Activated CD4-positive, alpha-beta T cell treated with anti-CD3 and anti-CD28 coated beads, Interleukin-2, amount 10 ng/mL, durations not matched to agents 24 days and 14 days (primary cell): Measurements from ENCODE around the gene REPIN1. TPM values are rescaled to one million over a fixed set of nuclear protein-coding genes. Genes with fewer than 3 reads are reported as not detected.

Experiments used
- DNase-seq: peaks from one replicate; pipeline ENCODE4 v3.0.0; 2022
- H3K27ac Mint-ChIP-seq: one replicate; pipeline ENCODE4 v1.8.0; 2022; ENCODE audit warnings: mild to moderate bottlenecking, mixed read lengths
- H3K27me3 Mint-ChIP-seq: one replicate; pipeline ENCODE4 v1.8.0; 2022; ENCODE audit warnings: mixed read lengths
- H3K36me3 Mint-ChIP-seq: one replicate; pipeline ENCODE4 v1.8.0; 2022; ENCODE audit warnings: low read depth, mild to moderate bottlenecking, mixed read lengths
- H3K4me1 Mint-ChIP-seq: one replicate; pipeline ENCODE4 v1.8.0; 2021; ENCODE audit warnings: mixed read lengths
- H3K4me3 Mint-ChIP-seq: one replicate; pipeline ENCODE4 v1.8.0; 2022; ENCODE audit warnings: mild to moderate bottlenecking, moderate library complexity, mixed read lengths
- H3K9me3 Mint-ChIP-seq: one replicate; pipeline ENCODE4 v1.8.0; 2021; ENCODE audit warnings: mixed read lengths
- intact Hi-C: fragments of 100-400 bp; cut with micrococcal nuclease; formaldehyde crosslinking; loops from one replicate; pipeline ENCODE4 v1.15.1; 2023
- total RNA-seq: library from RNA; stranded (reverse); gene quantifications from 2 replicates; pipeline ENCODE4 v1.2.3, GENCODE V29; 2022

REPIN1 gene
- total RNA-seq, 1 donor from 2014 or later = 79.7 TPM

GRCh38 chr7:150409300-150410030, 40.8 kb downstream of the REPIN1 start:
- H3K4me3 Mint-ChIP-seq = no peak overlapping the region
- peaks cover 21% of the 10 kb centered on the region for H3K4me1 Mint-ChIP-seq
- DNase-seq = no peak
- peak overlapping the region; percentile 68 for H3K27ac Mint-ChIP-seq
- H3K27me3 Mint-ChIP-seq = no peaks in the 10 kb centered on the region
- no peaks in the 10 kb centered on the region for H3K9me3 Mint-ChIP-seq
- intact Hi-C loops = no loop called here
- peaks cover 21% of the 10 kb centered on the region for H3K36me3 Mint-ChIP-seq

DNA sequence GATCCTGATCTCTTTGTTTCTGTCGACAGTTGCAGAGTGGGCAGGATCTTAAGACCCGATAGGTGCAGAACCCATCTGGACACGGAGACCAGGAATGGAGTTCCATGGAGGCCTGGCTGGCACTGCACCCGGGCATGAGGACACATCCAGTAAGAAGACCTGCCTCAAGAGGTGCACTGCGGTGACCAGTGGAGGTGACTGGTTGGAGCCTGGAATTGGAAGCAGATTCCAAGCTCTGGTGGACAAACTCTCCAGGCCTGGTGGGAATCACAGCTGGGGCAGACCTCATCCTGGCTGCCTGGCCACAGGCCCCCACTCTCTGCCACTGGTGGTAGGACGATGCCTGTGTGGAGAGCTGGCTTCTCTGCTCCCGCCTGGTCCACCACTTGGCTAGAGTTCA, 41.5 kb downstream of the REPIN1 start:
- Mint-ChIP-seq H3K27me3 (no peaks in the 10 kb centered on the region), H3K4me3 (no peak overlapping the region), H3K4me1 (peaks cover 19% of the 10 kb centered on the region), H3K27ac (no peak overlapping the region), H3K9me3 (no peaks in the 10 kb centered on the region), H3K36me3 (peaks cover 21% of the 10 kb centered on the region)
- intact Hi-C loops = no loop called here
- no peak for DNase-seq

- Mint-ChIP-seq H3K9me3 (no peaks in the 10 kb centered on the region), H3K36me3 (peaks cover 21% of the 10 kb centered on the region), H3K4me1 (peaks cover 16% of the 10 kb centered on the region), H3K27me3 (no peaks in the 10 kb centered on the region), H3K27ac (peak overlapping the region; percentile 50), H3K4me3 (no peak overlapping the region)
- no peak for DNase-seq
- intact Hi-C loops = no loop called here
Measured at GRCh38 chr7:150410680-150411346, 42.2 kb downstream of the REPIN1 start.

DNA sequence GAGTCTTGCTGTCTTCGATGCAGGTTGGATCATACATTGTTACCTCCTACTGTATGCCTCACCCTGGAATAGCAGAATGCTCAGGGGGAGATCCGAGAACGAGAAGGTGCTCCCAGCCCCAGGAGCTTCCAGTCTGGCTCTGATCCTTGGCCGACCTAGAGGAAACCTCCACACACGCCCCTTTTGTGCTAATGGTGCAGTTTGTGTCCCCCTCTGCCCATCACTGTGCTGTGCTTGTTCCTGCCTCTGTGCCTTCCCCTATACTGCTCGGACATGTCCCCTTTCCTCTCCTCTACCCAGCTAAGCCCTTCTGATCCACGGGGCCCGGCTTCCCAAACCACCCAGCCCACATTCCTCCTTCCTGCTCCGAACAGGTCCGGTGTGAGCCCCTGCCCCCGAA, 43.0 kb downstream of the REPIN1 start:
- Mint-ChIP-seq H3K27ac (no peak overlapping the region), H3K27me3 (no peaks in the 10 kb centered on the region), H3K4me3 (no peak overlapping the region), H3K36me3 (peaks cover 21% of the 10 kb centered on the region), H3K9me3 (no peaks in the 10 kb centered on the region), H3K4me1 (peaks cover 9% of the 10 kb centered on the region)
- no peak for DNase-seq
- intact Hi-C loops = no loop called here

GRCh38 chr7:150412016-150412415, 43.4 kb downstream of the REPIN1 start:
- Mint-ChIP-seq H3K4me3 (no peak overlapping the region), H3K27ac (no peak overlapping the region), H3K4me1 (peaks cover 7% of the 10 kb centered on the region), H3K36me3 (peaks cover 20% of the 10 kb centered on the region), H3K27me3 (no peaks in the 10 kb centered on the region), H3K9me3 (no peaks in the 10 kb centered on the region)
- intact Hi-C loops = no loop called here
- DNase-seq = no peak

GRCh38 chr7:150412518-150413488, 44.2 kb downstream of the REPIN1 start:
- H3K27ac Mint-ChIP-seq = no peak overlapping the region
- H3K36me3 Mint-ChIP-seq = peaks cover 18% of the 10 kb centered on the region
- peaks cover 4% of the 10 kb centered on the region for H3K4me1 Mint-ChIP-seq
- intact Hi-C loops = no loop called here
- H3K9me3 Mint-ChIP-seq = no peaks in the 10 kb centered on the region
- no peak overlapping the region for H3K4me3 Mint-ChIP-seq
- no peak for DNase-seq
- H3K27me3 Mint-ChIP-seq = no peaks in the 10 kb centered on the region

GRCh38 chr7:150413640-150414081, 45.0 kb downstream of the REPIN1 start:
- Mint-ChIP-seq H3K4me1 (peaks cover 2% of the 10 kb centered on the region), H3K27ac (no peak overlapping the region), H3K9me3 (no peaks in the 10 kb centered on the region), H3K4me3 (no peak overlapping the region), H3K36me3 (peaks cover 16% of the 10 kb centered on the region), H3K27me3 (no peaks in the 10 kb centered on the region)
- intact Hi-C loops = no loop called here
- no peak for DNase-seq

- Mint-ChIP-seq H3K4me3 (no peak overlapping the region), H3K9me3 (no peaks in the 10 kb centered on the region), H3K27me3 (no peaks in the 10 kb centered on the region), H3K36me3 (peaks cover 11% of the 10 kb centered on the region), H3K4me1 (no peaks in the 10 kb centered on the region), H3K27ac (no peak overlapping the region)
- no peak for DNase-seq
- intact Hi-C loops = no loop called here
Measured at GRCh38 chr7:150415161-150416153, 46.8 kb downstream of the REPIN1 start.

DNA sequence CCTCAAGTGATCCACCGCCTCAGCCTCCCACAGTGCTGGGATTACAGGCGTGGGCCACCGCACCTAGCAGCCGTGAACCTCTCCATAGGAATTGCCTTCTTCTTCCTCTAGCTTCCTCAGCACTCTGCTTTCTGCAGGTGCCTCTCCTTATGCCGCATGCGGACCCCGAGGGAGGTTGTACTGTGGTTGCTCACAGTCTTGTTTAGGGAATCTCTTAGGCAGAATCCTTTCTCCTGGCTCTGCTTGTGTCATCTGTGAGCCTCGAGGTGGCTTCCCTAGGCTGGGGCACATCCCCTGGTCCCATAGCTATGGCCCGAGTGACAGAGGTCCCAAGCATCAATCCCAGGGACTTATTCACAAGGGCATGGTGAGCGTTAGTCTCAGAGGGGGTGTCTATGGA, 48.6 kb downstream of the REPIN1 start:
- H3K9me3 Mint-ChIP-seq = no peaks in the 10 kb centered on the region
- H3K4me1 Mint-ChIP-seq = peaks cover 5% of the 10 kb centered on the region
- H3K36me3 Mint-ChIP-seq = no peaks in the 10 kb centered on the region
- intact Hi-C loops = no loop called here
- H3K27ac Mint-ChIP-seq = no peak overlapping the region
- no peaks in the 10 kb centered on the region for H3K27me3 Mint-ChIP-seq
- no peak overlapping the region for H3K4me3 Mint-ChIP-seq
- no peak for DNase-seq

DNA sequence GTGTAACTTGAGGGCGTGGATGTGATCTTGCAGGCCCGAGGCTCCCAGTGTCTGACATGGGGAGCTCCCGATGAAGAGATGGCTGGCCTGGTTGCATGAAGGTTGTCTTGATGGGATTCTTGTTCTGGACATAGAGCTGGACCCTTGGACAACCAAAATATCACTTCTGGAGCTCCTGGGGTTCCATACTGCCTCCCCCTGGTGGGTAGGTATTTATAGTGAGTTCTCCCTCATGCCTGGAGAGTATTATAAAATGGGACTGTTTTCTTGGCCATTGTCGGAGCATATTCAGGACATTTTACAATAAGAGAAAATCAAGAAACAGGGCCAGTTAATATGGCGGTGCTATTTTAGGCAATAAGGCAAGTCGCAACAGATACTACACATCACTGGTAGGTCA, 49.2 kb downstream of the REPIN1 start:
- peaks cover 2% of the 10 kb centered on the region for H3K27me3 Mint-ChIP-seq
- H3K4me3 Mint-ChIP-seq = no peak overlapping the region
- DNase-seq = no peak
- no peak overlapping the region for H3K27ac Mint-ChIP-seq
- H3K36me3 Mint-ChIP-seq = no peaks in the 10 kb centered on the region
- intact Hi-C loops = no loop called here
- no peaks in the 10 kb centered on the region for H3K9me3 Mint-ChIP-seq
- peaks cover 5% of the 10 kb centered on the region for H3K4me1 Mint-ChIP-seq

DNA sequence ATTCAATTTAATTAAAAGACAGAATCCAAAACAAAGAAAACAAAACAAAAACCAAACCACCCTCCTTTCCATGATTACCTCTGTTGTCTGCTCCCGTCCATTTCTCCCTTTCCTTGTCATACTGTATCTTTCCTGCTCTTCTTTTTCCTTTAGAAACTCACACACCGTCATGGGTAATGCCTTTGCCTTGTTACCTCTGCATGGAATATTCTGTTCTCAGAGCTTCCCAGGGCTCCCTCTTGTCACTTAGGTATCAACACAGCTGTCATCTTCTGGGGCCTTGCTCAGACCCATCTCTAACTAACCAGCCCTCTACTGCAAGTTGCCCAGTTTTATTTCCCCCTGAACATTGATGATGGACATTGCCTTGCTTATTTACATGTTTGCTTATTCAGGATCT, 51.6 kb downstream of the REPIN1 start:
- intact Hi-C loops = loop anchor here (2.0 to 5.0 kb wide), 2 partner anchors 43 to 133 kb away; partner anchors contain the start of gene ZNF775
- no peak overlapping the region for H3K4me3 Mint-ChIP-seq

DNA sequence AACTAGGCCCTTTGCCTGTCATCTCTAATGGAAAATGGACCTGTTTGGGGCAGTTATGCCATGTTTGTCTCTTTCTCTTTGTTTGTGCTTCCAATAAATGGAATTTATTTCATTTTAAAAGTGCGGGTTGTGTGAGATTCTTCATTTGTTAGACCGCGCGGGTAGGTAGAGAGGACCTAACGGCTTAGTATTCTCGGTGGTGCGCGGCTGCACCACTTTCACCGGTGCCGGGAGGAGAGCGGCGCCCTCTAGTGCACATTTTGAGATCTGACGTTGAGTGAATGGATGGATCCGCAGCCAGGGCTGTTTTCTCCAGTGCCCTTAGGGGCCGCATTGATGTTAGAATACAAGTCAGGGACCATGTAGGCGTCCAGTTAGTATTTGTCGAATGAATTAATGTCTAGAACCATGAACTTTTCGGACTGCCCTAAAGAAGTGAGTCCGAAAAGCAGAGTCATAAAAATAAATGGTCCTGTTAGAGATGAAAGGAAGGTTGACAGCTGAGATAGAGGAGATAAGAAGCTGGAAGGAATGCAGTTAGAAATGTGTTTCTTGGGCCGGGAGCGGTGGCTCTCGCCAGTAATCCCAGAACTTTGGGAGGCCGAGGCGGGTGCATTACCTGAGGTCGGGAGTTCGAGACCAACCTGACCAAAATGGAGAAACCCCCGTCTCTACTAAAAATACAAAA, 52.5 kb downstream of the REPIN1 start:
- Mint-ChIP-seq H3K36me3 (no peaks in the 10 kb centered on the region), H3K27ac (no peak overlapping the region), H3K4me3 (peak overlapping the region; percentile 39), H3K4me1 (peaks cover 5% of the 10 kb centered on the region), H3K9me3 (no peaks in the 10 kb centered on the region), H3K27me3 (peaks cover 2% of the 10 kb centered on the region)
- DNase-seq = peak; percentile 96
- intact Hi-C loops = loop anchor here (1.0 to 5.0 kb wide), 4 partner anchors 16 to 134 kb away; partner anchors contain the start of gene ZNF775

More for the DNA sequence above, 51.6 kb downstream of the REPIN1 start:
- Mint-ChIP-seq H3K4me1 (peaks cover 5% of the 10 kb centered on the region), H3K27ac (no peak overlapping the region), H3K27me3 (peaks cover 2% of the 10 kb centered on the region), H3K9me3 (no peaks in the 10 kb centered on the region), H3K36me3 (no peaks in the 10 kb centered on the region)
- DNase-seq = no peak
